Mesothelial cell of epicardium (in vitro differentiated cells): Measurements from ENCODE around the gene ETS2. TPM values are rescaled to one million over a fixed set of nuclear protein-coding genes. Genes with fewer than 3 reads are reported as not detected.

ENCODE experiments used
- DNase-seq, 2 experiments: peaks; one replicate each; pipeline ENCODE4 v3.0.0; 2021; ENCODE audit warnings: low spot score in 2 of 2; ENCODE audit not compliant: unreplicated experiment in 2 of 2
- H3K27ac Mint-ChIP-seq: 2 replicates; pipeline ENCODE4 v1.8.0; 2021; ENCODE audit warnings: mixed read lengths
- H3K27me3 Mint-ChIP-seq: 2 replicates; pipeline ENCODE4 v1.8.0; 2021; ENCODE audit warnings: low read depth, mixed read lengths
- H3K36me3 Mint-ChIP-seq: 2 replicates; pipeline ENCODE4 v1.8.0; 2021; ENCODE audit warnings: mixed read lengths
- H3K4me1 Mint-ChIP-seq: 2 replicates; pipeline ENCODE4 v1.8.0; 2021; ENCODE audit warnings: mixed read lengths
- H3K4me3 Mint-ChIP-seq: 2 replicates; pipeline ENCODE4 v1.8.0; 2021; ENCODE audit warnings: mild to moderate bottlenecking, moderate library complexity, mixed read lengths
- H3K9me3 Mint-ChIP-seq: 2 replicates; pipeline ENCODE4 v1.8.0; 2021; ENCODE audit warnings: mixed read lengths
- CTCF ChIP-seq: fragments of 200-600 bp; sonication (generic); IDR thresholded peaks from one replicate; pipeline ENCODE4 v1.5.0; 2021; ENCODE audit warnings: antibody characterized with exemption; ENCODE audit not compliant: unreplicated experiment
- total RNA-seq: library from RNA; stranded (reverse); gene quantifications from 3 replicates; pipeline ENCODE4 v1.2.1, GENCODE V29; 2021

The ETS2 gene
- total RNA-seq, 1 donor from 2014 or later, result 30.5 TPM

- H3K27me3 Mint-ChIP-seq, result no peaks in the 10 kb centered on the region
- H3K4me1 Mint-ChIP-seq, result peaks cover 8% of the 10 kb centered on the region
- TF ChIP-seq CTCF, result no peak
These were observed 57.6 kb downstream of the ETS2 start for GRCh38 chr21:38863291-38863690.

DNA sequence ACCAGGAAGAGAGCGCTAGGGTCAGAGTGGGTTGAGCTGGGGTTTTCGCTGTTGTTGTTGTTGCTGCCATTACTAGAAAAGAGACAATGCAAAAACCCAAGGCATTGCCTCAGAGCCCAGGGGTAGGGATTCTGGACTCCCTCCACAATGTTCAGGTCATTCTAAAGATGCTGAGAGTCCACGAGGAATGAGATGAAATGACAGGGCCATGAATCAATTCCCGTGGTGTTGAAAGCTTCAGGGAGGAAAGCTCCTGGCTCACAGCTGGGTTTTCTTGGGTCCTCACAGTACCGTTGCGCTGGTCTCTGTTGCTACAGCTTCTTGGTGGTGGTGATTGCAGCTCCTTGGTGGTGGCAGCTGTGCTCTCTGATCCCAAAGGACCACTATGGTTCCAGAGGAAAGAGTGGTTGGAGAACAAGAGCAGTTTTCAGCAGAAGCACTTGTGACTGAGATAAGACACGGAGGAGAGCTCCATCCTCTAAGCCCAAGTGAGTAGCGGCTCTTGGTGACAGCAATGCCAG is 58.2 kb downstream of the ETS2 start:
- H3K27me3 Mint-ChIP-seq, result no peaks in the 10 kb centered on the region
- H3K27ac Mint-ChIP-seq, result no peak overlapping the region
- H3K9me3 Mint-ChIP-seq, result peaks cover 8% of the 10 kb centered on the region
- H3K4me1 Mint-ChIP-seq, result peaks cover 8% of the 10 kb centered on the region
- H3K4me3 Mint-ChIP-seq, result no peak overlapping the region
- no peak for TF ChIP-seq CTCF
- DNase-seq, result no peak
- no peaks in the 10 kb centered on the region for H3K36me3 Mint-ChIP-seq

More at GRCh38 chr21:38863291-38863690, 57.6 kb downstream of the ETS2 start:
- Mint-ChIP-seq H3K36me3 (no peaks in the 10 kb centered on the region), H3K9me3 (peaks cover 5% of the 10 kb centered on the region), H3K4me3 (no peak overlapping the region), H3K27ac (no peak overlapping the region)
- no peak for DNase-seq

DNA sequence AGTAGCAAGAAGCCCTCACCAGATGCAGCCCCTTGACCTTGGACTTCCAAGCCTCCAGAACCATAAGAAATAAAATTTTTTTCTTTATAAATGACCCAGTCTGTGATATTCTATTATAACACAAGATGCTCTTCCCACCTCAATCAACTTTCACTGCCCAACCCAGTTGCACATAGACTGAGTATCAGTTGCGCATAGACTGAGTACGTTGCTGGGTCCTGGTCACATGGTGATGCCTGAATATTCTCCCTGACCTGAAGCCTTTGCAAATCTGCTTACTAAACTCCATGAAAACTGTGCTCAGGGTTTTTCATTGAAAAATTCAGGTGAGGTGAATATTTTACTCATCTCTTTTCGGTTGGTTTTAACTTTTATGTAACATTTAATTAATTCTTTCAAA is 59.2 kb downstream of the ETS2 start:
- Mint-ChIP-seq H3K4me3 (no peak overlapping the region), H3K9me3 (peaks cover 8% of the 10 kb centered on the region), H3K36me3 (no peaks in the 10 kb centered on the region), H3K4me1 (peaks cover 8% of the 10 kb centered on the region), H3K27ac (no peak overlapping the region), H3K27me3 (no peaks in the 10 kb centered on the region)
- TF ChIP-seq CTCF, result no peak
- DNase-seq, result no peak

DNA sequence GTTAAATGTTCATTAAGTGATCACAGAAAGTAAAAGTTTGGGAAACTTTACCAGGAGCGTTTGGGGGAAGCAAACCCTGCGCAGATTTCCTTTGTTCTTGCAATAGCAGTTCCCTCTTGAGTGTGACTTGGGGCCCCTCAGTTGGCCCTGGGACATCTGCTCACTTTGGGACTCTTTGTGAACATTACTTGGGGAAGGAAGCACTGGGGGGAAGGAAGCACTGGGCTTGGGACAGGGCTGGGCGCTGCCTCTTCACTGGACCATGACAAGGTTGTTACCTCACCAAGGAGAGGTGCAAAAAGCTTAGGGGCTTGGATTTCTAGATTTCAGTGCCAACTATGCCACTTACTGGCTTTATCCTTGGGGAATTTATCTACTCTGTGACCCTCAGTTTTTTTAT is 63.5 kb downstream of the ETS2 start:
- H3K36me3 Mint-ChIP-seq, result no peaks in the 10 kb centered on the region
- TF ChIP-seq CTCF, result no peak
- no peak for DNase-seq
- peaks cover 3% of the 10 kb centered on the region for H3K4me1 Mint-ChIP-seq
- H3K27ac Mint-ChIP-seq, result no peak overlapping the region
- H3K27me3 Mint-ChIP-seq, result no peaks in the 10 kb centered on the region
- peaks cover 8% of the 10 kb centered on the region for H3K9me3 Mint-ChIP-seq
- no peak overlapping the region for H3K4me3 Mint-ChIP-seq

DNA sequence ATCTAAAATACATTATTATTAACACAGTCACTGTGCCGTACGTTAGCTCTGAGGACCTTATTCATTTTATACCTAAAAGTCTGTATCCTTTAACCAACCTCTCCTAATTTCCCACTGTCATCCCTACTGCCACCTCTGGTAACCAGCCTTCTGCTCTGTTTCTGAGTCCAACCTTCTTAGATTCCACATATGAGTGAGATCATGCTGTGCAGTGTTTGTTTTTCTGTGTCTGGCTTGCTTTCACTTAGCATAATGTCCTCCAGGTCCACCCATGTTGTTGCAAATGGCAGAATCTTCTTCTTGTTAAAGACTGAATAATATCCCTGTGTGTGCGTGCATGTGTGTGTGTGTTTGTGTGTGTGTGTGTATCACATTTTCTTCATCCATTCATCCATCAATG is 64.2 kb downstream of the ETS2 start:
- peaks cover 8% of the 10 kb centered on the region for H3K9me3 Mint-ChIP-seq
- DNase-seq, result no peak
- H3K4me3 Mint-ChIP-seq, result no peak overlapping the region
- H3K4me1 Mint-ChIP-seq, result peaks cover 3% of the 10 kb centered on the region
- no peak overlapping the region for H3K27ac Mint-ChIP-seq
- no peak for TF ChIP-seq CTCF
- no peaks in the 10 kb centered on the region for H3K36me3 Mint-ChIP-seq
- no peaks in the 10 kb centered on the region for H3K27me3 Mint-ChIP-seq
